Measurements from ENCODE around the gene SLC1A3. TPM values are rescaled to one million over a fixed set of nuclear protein-coding genes. Genes with fewer than 3 reads are reported as not detected.

The SLC1A3 gene
- total RNA-seq, 2 donors from 2014 or later = 24.1 to 44.4 TPM

DNA sequence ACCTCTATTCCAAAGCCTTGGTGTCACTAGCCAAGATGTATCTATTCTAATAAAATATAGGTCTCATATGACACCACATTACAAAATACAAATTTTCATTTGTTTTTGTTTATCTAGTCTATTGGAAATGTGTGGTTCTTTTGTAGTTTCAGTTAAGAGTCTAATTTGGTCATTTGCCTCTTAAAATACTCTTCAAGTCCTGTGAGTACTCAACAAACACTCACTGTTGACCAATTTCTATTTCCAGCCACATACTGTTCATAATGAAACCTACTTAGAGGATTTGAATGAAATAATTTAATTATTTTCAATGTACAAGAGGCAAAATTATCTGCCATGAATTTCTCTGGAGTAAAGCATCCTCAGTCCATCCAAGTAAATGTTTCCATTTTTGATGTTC is 40.6 kb downstream of the SLC1A3 start:
- no peak for DNase-seq (ENCODE audit: low spot score)
- intact Hi-C loops (cut with DNase I) = no loop called here

DNA sequence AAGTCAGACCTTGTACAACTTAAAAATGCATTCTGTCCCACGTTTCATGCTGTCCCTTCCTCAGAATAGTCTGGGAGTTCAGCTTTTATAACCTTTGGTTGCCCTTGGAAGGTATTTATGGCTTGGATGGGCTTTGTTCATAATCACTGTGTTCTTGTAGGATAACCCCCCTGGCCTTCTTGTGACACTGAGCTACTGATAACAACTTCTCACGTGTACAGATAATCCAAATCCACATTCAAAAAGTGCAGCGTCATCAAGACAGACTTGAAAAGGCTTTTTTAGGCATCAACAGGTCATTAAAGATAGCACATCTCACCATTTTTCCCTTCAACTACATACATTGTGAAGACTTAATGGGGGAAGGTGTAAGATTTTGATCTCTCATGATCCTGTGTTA is 42.0 kb downstream of the SLC1A3 start:
- DNase-seq (ENCODE audit: low spot score) = no peak
- intact Hi-C loops (cut with DNase I) = no loop called here

DNA sequence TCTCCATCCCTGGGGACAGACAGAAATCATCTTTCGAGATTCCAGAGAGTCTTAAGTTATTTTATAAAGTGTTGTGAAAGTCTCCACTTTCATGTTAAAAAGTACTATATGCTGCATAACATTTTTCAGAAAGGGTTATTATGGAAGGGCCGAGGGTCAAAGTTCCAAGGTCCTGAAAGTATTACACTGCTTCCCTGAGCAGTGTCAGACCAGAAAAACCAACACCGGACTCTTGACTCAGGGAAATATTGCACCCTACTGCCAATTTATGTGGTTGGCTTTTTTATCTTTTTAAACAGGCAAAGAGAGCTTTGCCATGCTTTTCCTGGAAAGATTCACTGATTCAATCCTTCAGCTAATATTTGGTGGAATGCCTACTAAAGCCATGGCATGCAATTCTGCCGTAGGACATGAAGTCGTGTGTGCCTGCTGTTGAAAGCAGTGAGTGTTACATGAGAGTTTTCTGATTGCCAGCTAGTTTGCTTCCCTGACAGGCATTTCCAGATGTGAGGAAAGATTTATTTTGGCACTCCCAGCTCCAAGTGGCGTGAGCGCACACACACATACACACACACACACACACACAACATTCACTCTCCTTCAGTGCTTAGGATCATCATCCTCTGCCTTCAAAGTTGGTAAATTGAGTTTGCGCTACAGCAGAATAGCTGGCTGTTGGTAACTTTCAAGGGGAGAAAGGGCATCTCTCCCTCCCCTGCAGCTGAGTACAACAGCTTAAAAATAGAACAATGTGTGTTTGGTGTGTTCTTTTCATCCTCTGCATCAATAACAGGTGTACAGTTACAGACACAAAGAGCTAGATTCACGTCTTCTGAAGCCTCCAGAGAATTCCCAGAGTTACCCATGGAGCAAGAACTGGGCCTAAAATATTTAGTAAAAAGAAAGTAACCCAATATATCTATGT is 45.6 kb downstream of the SLC1A3 start:
- intact Hi-C loops (cut with DNase I) = no loop called here
- no peak for DNase-seq (ENCODE audit: low spot score)

DNA sequence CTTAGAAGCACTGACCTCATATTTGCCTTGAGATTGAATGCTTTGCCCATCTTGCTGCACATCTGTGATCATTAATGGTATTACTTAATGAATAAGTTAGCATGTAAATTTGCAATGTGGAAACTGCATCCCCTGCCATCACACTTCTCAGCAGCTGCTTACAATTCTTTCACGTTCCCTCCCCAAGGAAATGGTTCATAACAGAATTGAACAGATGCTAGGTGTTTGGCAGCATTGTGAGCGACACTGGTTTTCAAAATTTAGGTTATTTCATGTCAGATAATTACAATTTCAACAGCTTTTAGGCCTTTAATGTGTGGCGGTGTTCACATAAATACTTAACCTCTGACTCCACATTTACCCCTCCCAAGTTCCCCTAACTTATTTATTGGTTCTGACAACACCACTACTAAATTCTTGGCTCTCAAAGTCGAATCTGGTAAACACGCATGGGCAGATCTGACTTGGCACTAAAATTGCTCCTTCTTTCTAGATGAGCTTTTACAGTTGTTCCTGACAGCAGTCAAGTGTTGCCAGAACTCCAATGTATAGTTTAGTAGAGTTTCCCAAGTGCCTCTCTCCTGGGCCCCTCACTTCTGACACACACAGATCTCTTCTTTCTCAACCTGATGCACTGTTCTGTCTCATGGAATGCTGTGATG is 46.8 kb downstream of the SLC1A3 start:
- intact Hi-C loops (cut with DNase I) = no loop called here
- no peak for DNase-seq (ENCODE audit: low spot score)

DNA sequence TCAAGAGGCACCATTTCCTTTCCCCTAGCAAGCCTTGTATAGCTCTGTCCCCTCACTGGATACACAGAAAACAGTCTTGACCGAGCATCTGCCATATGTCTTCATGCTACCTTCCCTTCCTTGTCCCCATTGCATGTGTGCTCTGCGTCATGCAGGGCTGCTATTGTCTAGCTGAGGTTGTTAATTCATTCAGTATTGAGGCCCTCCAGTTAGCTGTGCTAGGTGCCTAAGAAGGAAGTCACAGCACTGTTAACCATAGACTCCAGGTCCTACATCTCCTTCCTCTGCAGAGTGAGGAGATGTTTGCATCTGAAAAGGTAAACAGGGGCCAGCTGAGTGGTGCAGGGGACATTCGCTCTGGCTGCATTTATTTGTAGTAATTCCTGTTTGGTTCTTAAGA is 48.2 kb downstream of the SLC1A3 start:
- intact Hi-C loops (cut with DNase I) = no loop called here
- no peak for DNase-seq (ENCODE audit: low spot score)

DNA sequence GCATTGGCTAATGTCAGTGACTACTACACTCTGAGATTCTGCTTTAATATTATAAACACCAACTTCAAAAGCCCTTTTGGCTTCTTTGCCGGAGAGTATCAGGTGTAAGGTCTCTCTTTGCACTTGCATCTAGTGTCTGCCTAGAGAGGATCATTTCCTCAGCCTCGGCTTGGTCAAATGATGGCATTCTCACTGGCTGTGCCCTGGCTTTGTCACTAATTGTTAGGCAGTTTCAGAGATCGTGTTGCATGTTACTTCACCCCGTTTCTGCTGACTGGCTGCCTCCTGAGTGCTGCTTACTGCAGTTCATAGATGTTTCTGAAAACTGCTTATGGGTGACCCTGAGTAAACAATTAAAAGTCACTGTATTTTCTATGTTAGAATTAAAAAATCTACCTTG is 48.8 kb downstream of the SLC1A3 start:
- intact Hi-C loops (cut with DNase I) = no loop called here
- no peak for DNase-seq (ENCODE audit: low spot score)

DNA sequence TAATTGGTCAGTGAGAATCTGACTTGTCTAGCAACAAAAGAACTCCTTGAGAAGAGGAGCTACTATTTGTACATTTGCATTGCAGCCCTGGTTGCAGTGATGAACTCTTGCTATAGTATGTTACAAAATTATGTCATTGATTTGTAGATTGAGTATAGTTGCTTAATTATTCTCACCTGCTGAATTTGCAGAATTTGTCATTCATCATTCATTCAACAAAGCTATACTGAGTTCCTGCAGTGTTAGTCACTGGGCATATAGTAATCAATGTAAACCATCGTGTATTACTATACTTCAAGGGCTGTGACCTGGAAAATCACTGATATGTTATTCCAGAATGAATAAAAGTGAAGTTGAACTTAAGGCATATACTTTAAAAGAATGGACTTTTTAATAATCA is 50.1 kb downstream of the SLC1A3 start:
- no peak for DNase-seq (ENCODE audit: low spot score)
- intact Hi-C loops (cut with DNase I) = no loop called here

DNA sequence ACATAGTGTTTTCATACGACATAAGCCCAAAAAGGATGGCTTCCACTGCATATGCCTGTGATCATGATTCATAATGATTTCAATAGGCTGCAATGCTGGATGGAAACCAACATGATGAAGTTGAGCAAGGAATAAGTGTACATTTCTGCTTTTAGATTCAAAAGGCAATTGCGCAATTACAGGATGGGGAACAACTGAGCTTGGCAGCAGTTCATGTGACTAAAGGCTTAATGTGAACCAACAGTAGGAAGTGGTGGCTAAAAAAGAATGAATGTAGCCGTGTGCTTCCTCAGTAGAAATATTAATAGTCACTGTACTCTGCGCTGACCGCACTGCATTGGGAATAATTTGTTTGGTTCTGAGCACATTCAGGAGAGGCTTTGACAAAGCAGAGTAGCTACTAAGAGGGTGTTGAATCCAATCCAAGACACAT is 51.2 kb downstream of the SLC1A3 start:
- DNase-seq (ENCODE audit: low spot score) = no peak
- intact Hi-C loops (cut with DNase I) = no loop called here

DNA sequence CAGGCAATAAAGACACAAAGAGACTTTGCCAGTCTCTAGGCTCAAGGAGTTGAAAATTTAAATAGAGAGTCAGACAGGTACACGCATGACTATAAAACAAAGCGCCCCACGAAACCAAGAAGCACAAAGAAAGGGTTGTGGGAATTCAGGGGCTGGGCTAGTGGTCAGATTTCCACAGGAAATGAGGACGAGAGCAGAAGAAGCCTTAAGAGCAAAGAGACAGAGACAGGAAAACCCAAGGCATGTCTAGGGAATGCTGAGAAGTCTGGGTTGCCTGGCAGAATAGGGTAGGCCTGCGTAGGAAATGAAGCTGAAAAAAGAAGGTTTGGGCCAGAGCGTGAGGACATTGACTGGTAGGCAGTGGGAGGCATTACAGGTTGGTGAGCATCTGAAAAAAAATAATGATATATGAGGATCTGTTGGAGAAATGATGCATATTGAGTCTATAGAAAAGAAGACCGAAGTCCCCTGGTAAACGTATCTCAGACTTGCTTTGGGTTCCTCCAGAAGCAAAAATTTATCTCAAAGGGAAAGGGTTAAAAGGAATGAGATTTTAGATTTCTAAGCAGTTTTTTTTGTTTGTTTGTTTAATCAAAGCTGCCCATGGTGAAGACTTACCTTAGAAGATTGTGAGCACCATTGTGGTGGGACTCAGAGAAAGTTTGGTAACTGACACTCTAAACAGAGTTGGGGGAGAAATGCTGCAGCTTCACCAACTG is 51.8 kb downstream of the SLC1A3 start:
- intact Hi-C loops (cut with DNase I) = no loop called here

DNA sequence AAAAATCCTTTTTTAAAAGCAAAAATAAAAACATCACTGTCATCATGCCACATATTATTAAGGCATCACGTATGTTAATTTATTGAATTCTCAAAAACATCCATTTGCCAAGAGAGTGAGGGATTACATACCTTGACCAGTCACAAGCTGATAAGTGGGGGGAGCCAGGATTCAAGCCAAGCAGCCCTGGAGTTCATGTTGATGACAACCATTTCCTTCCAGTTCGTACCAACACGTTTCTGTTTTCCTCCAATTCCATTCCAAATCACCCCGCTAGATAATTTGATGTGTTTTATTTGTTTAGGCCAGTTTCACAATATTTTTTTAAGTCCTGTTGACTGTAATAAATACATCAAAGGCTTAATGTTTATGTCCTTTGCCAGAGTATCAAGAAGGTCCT is 53.0 kb downstream of the SLC1A3 start:
- intact Hi-C loops (cut with DNase I) = no loop called here
- DNase-seq (ENCODE audit: low spot score) = no peak

More for the DNA sequence above, 51.8 kb downstream of the SLC1A3 start:
- no peak for DNase-seq (ENCODE audit: low spot score)

DNA sequence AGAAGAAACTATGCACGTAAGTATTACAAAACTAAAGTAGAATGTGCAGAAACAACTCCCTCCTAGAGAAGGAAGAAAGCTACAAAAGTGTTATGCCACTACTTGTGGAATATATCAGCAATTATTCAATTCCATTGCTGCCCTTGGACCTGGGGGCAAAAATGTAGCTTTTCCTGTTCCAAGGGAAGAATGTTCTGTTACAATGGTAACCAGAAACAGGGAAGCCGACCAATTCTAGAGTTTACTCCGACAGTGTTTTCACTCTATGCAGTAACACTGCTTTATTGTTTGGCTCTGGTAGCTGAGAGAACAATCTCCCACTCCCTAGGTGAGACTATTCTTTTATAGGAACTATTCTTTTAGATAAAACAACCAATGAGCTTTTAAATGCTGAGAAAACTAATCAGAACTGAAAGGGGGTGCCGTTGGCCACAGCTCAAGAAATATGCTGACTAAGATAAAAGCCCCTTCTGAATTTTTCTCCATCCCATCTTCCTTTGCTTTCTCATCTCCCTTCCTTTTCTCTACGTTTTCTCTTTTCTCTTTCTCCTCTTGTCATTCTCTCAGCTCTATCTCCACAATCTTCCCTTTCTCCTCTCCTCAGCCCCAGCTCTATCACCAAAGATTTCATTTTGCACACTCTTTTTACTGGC is 54.1 kb downstream of the SLC1A3 start:
- intact Hi-C loops (cut with DNase I) = no loop called here
- no peak for DNase-seq (ENCODE audit: low spot score)

DNA sequence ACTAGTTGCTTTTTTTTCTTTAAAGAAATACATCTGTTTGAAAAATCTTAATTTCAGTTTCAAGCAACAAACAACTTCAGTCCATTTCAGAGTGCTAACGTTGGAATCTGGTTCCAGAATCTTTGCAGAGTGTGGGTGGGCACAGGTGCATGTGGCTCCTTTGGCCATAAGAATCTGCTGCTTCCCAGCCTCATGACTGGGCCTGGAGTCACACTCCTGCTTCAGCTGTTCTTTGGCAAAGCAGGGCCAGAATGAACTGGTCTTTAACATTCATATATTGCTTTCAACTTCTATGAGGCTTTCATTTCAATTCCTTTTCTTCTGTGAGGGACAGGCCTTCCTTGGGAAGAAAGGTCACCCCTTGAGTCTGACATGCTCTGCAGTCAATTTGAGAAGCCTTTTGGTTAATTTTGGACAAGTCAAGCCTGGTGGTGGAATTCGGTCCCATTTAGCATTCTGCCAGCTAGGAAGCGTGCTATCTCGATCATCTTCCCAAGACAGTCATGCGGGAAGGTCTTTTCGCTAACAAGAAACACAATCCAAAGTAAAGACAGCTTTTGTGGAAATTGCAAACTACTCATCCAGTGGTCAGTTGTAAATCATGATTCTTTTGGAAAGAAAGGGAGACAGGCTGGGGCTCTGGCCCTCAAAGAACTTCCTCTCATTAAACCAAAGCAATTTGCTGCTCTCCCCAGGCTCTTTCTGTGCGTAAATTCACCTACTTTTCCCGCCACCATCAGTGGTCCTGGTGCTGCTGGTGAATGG is 55.2 kb downstream of the SLC1A3 start:
- intact Hi-C loops (cut with DNase I) = no loop called here
- DNase-seq (ENCODE audit: low spot score) = no peak

DNA sequence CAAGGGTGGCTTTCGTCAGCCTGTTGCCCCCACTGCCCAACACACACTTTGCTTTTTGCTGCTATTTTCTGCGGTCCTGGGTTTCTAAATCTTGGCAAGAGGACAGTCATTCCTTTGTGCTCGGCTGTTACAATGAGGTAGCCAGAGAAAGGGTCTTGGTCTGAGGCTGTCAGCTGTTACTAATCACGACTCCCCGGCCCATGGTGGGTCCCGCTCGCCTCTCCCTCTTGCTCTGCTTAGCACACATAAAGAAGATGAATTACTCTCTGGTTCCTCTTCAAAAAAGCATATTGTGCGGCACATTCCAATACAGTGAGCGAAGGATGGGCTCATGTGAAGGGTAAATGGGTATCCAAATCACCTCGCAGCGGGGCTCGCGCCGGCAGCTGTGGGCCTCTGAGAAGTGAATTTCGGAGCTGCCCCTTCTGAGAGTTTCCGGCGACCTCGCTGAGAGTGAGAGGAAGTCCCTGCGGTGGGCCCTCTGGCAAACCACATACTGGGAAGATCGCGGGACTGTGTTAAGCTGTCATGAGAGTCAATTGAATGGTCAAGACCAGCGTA is 56.0 kb downstream of the SLC1A3 start:
- no peak for DNase-seq (ENCODE audit: low spot score)
- intact Hi-C loops (cut with DNase I) = no loop called here

DNA sequence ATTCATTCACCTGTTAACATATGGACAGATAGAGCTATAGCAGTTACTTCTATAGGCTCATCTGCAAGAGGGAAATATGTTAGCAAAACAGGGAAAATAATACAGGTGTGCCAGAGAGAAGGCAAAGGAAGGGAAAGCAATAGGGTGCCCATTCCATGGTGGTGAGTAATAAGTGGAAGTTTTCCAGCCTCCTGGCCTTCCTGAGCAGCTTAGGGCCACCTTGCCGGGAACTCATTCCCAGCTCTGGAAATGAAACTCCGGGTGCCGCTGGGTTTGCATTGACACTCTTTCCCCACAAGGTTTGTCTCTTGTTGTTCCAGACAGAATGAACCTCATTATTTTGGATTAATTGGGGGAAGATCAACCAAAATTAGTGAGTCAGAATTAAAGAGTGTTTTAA is 58.4 kb downstream of the SLC1A3 start:
- intact Hi-C loops (cut with DNase I) = no loop called here
- no peak for DNase-seq (ENCODE audit: low spot score)

DNA sequence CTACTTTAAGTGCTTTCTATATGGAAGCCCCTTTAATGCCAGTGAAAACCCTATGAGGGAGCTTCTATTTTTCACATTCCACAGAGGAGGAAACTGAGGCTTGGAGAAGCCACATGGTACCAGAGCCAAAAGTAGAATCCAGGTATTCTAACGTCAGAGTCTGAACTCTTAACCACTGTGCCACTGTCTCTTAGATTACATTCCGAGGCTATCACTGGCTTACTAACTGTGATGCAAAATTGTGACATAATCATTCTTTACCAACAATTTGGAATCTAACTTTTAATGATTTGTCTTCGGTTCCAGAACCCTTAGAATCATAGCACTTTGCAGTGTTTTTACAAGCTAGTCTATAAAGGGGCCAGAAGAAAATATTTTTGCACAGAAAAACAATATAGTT is 59.2 kb downstream of the SLC1A3 start:
- DNase-seq (ENCODE audit: low spot score) = no peak
- intact Hi-C loops (cut with DNase I) = no loop called here

DNA sequence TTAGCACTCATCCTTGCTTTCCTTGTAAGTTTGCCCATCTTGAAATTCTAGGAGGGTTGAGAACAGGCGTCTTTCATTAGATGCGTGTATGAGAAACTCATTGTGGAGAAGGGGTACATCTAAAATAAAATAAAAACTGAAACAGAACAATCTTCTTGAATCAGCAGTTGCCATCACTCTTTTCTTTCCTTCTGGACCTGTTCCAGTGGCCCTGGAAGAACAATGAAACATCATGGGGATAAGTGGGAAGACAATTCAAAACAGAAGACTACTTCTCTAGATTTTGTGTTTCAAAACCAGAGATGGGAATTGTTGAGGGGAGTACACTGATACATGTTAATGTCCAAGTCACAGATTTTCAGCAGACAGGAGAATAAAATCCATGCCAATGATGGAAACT is 59.9 kb downstream of the SLC1A3 start:
- no peak for DNase-seq (ENCODE audit: low spot score)
- intact Hi-C loops (cut with DNase I) = no loop called here

DNA sequence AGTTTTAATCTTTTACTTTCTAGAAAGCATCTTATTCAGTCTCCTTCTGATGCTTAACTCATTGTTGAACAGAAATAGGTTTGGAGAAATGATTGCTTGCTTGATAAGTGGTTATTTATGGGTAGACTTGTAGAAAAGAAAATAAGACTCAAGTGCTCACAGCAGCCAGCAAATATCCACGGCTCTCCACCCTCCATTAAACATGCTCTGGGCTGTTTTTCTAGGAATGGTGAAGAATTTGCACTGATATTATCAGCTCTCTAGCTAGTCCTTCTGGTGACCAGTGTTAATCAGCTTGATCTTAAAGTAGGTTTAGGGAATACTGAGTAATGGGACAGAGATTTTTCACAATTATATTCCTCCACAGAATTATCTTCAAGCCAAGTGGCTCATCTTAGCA is 60.6 kb downstream of the SLC1A3 start:
- intact Hi-C loops (cut with DNase I) = no loop called here
- no peak for DNase-seq (ENCODE audit: low spot score)

DNA sequence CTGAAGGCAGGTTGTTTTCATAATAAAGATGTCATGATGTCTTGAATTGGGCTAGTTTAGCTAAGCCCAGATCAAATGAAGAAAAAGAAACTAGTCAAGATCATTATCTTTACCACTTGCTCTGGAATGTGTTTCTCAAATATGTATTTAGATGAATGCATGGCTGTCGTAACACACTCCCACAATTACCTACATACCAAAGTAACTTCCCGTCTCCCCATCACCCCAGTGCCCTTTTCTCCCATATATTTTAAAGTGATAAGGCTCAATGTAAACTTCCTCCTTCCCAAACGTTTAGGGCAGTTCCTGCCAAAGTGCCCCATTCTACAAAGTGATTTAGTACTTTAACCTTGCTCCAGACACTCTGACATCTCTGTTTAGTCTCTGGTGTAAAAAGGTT is 61.4 kb downstream of the SLC1A3 start:
- intact Hi-C loops (cut with DNase I) = no loop called here
- no peak for DNase-seq (ENCODE audit: low spot score)

All from posterior vena cava (tissue), 2 donors.